GM15510 (cell line): ENCODE data around the gene TEF.

Experiments used
- POLR2A ChIP-seq: IDR thresholded peaks from 3 replicates; pipeline ENCODE4 v1.6.1; 2011; ENCODE audit warnings: borderline replicate concordance; ENCODE audit not compliant: insufficient read length; ENCODE audit errors: extremely low read depth

Gene TEF

GRCh38 chr22:41364233-41364632, 17.5 kb upstream of the TEF start:
- no peak for TF ChIP-seq POLR2A

- TF ChIP-seq POLR2A, result no peak
Measured at GRCh38 chr22:41364955-41365354, 16.8 kb upstream of the TEF start.

- no peak for TF ChIP-seq POLR2A
Measured at GRCh38 chr22:41365425-41365824, 16.3 kb upstream of the TEF start.

GRCh38 chr22:41366323-41367029, 15.3 kb upstream of the TEF start:
- no peak for TF ChIP-seq POLR2A

GRCh38 chr22:41367039-41367679, 14.6 kb upstream of the TEF start:
- TF ChIP-seq POLR2A, result no peak

GRCh38 chr22:41367680-41368542, 13.8 kb upstream of the TEF start:
- no peak for TF ChIP-seq POLR2A

- no peak for TF ChIP-seq POLR2A
Measured at GRCh38 chr22:41368543-41369423, 13.0 kb upstream of the TEF start.

GRCh38 chr22:41369424-41369745, 12.4 kb upstream of the TEF start:
- TF ChIP-seq POLR2A, result no peak

GRCh38 chr22:41369837-41370236, 11.9 kb upstream of the TEF start:
- no peak for TF ChIP-seq POLR2A

- no peak for TF ChIP-seq POLR2A
Measured at GRCh38 chr22:41377846-41378245, 3.9 kb upstream of the TEF start.

GRCh38 chr22:41380993-41381328, 781 bp upstream of the TEF start:
- TF ChIP-seq POLR2A, result peak; percentile 28

- TF ChIP-seq POLR2A, result no peak
Measured at GRCh38 chr22:41382098-41382578, 396 bp downstream of the TEF start.

- no peak for TF ChIP-seq POLR2A
Measured at GRCh38 chr22:41382610-41383009, 868 bp downstream of the TEF start.

GRCh38 chr22:41383085-41383484, 1.3 kb downstream of the TEF start:
- no peak for TF ChIP-seq POLR2A
